ENCODE data around the gene GRK2. TPM values are rescaled to one million over a fixed set of nuclear protein-coding genes. Genes with fewer than 3 reads are reported as not detected.
"Not testable (repeated sequence)": the region's sequence is repeated elsewhere in the genome, so short reads cannot be mapped to it uniquely, and the experiment has no call there.

The GRK2 gene
- total RNA-seq, 1 donor from 2014 or later: 30.0 TPM

- no peak overlapping the region for H3K9ac ChIP-seq
- TF ChIP-seq EZH2phosphoT487 (IDR thresholded peaks at IDR 0.05): no peak
- no peak for TF ChIP-seq EZH2 (IDR thresholded peaks at IDR 0.05)
- TF ChIP-seq CTCF (IDR thresholded peaks at IDR 0.05): no peak
- H3K4me3 ChIP-seq: peak overlapping the region; percentile 65
- Mint-ChIP-seq H3K9me3 (no peaks in the 10 kb centered on the region), H3K4me1 (peaks cover 23% of the 10 kb centered on the region), H3K36me3 (no peaks in the 10 kb centered on the region), H3K27me3 (ENCODE audit: insufficient read depth, low read depth) (peaks cover 11% of the 10 kb centered on the region), H3K27ac (no peak overlapping the region), H3K4me3 (peak overlapping the region; percentile 98)
- H3K27me3 ChIP-seq: peaks cover 29% of the 10 kb centered on the region
- peaks cover 3% of the 10 kb centered on the region for H3K4me1 ChIP-seq
- no peak overlapping the region for H3K27ac ChIP-seq
- H3K79me2 ChIP-seq (ENCODE audit: low read depth): no peaks in the 10 kb centered on the region
- H3K36me3 ChIP-seq: no peaks in the 10 kb centered on the region
- H3K9me3 ChIP-seq (ENCODE audit: low read depth): no peaks in the 10 kb centered on the region
- peaks cover 8% of the 10 kb centered on the region for H3F3A ChIP-seq (ENCODE audit: low read depth)
- no peak for DNase-seq (ENCODE audit: low spot score)
- H4K20me1 ChIP-seq (ENCODE audit: low read depth): peaks cover 8% of the 10 kb centered on the region
- peak overlapping the region; percentile 74 for H2AFZ ChIP-seq (replicated peaks)
- peak overlapping the region; percentile 92 for H3K4me2 ChIP-seq
Measured at GRCh38 chr11:67316882-67317204, 50.6 kb downstream of the GRK2 start.

GRCh38 chr11:67317205-67317887, 51.1 kb downstream of the GRK2 start:
- DNase-seq (ENCODE audit: low spot score): peak; percentile 100
- Histone ChIP-seq H3K27me3 (peaks cover 29% of the 10 kb centered on the region), H3K36me3 (no peaks in the 10 kb centered on the region), H2AFZ (replicated peaks) (peak overlapping the region; percentile 74), H3K9me3 (ENCODE audit: low read depth) (no peaks in the 10 kb centered on the region), H4K20me1 (ENCODE audit: low read depth) (peaks cover 8% of the 10 kb centered on the region), H3K4me1 (peaks cover 3% of the 10 kb centered on the region), H3K9ac (no peak overlapping the region), H3K4me3 (peak overlapping the region; percentile 65), H3K4me2 (peak overlapping the region; percentile 92), H3F3A (ENCODE audit: low read depth) (peaks cover 8% of the 10 kb centered on the region), H3K27ac (no peak overlapping the region), H3K79me2 (ENCODE audit: low read depth) (no peaks in the 10 kb centered on the region)
- Mint-ChIP-seq H3K9me3 (no peaks in the 10 kb centered on the region), H3K27me3 (ENCODE audit: insufficient read depth, low read depth) (peaks cover 10% of the 10 kb centered on the region), H3K4me3 (peak overlapping the region; percentile 98), H3K27ac (peak overlapping the region; percentile 97), H3K4me1 (peaks cover 22% of the 10 kb centered on the region), H3K36me3 (no peaks in the 10 kb centered on the region)
- TF ChIP-seq CTCF (IDR thresholded peaks at IDR 0.05): peak; percentile 90
- no peak for TF ChIP-seq EZH2phosphoT487 (IDR thresholded peaks at IDR 0.05)

GRCh38 chr11:67317888-67318555, 51.7 kb downstream of the GRK2 start:
- Histone ChIP-seq H3F3A (ENCODE audit: low read depth) (peaks cover 8% of the 10 kb centered on the region), H3K36me3 (no peaks in the 10 kb centered on the region), H3K9ac (no peak overlapping the region), H2AFZ (replicated peaks) (peak overlapping the region; percentile 55), H3K4me1 (peaks cover 3% of the 10 kb centered on the region), H4K20me1 (ENCODE audit: low read depth) (peaks cover 8% of the 10 kb centered on the region), H3K9me3 (ENCODE audit: low read depth) (no peaks in the 10 kb centered on the region), H3K4me2 (peak overlapping the region; percentile 92), H3K27ac (no peak overlapping the region), H3K4me3 (peak overlapping the region; percentile 65), H3K27me3 (peaks cover 29% of the 10 kb centered on the region), H3K79me2 (ENCODE audit: low read depth) (no peaks in the 10 kb centered on the region)
- peaks cover 19% of the 10 kb centered on the region for H3K4me1 Mint-ChIP-seq
- peak overlapping the region; percentile 98 for H3K4me3 Mint-ChIP-seq
- TF ChIP-seq EZH2phosphoT487 (IDR thresholded peaks at IDR 0.05) (no peak), EZH2 (IDR thresholded peaks at IDR 0.05) (peak; percentile 9)
- H3K36me3 Mint-ChIP-seq: no peaks in the 10 kb centered on the region
- peak overlapping the region; percentile 97 for H3K27ac Mint-ChIP-seq
- no peak for DNase-seq (ENCODE audit: low spot score)
- no peaks in the 10 kb centered on the region for H3K9me3 Mint-ChIP-seq
- H3K27me3 Mint-ChIP-seq (ENCODE audit: insufficient read depth, low read depth): peaks cover 7% of the 10 kb centered on the region

- H3K27ac ChIP-seq; H3K79me2 ChIP-seq (ENCODE audit: low read depth); H4K20me1 ChIP-seq (ENCODE audit: low read depth); H3K9ac ChIP-seq; H3K36me3 ChIP-seq; H3K9me3 Mint-ChIP-seq; H3K27me3 Mint-ChIP-seq (ENCODE audit: insufficient read depth, low read depth); H3K36me3 Mint-ChIP-seq; H3K4me1 ChIP-seq; H3K9me3 ChIP-seq (ENCODE audit: low read depth); DNase-seq (ENCODE audit: low spot score); H3F3A ChIP-seq (ENCODE audit: low read depth); H2AFZ ChIP-seq (replicated peaks); H3K27ac Mint-ChIP-seq: not testable (repeated sequence)
- Mint-ChIP-seq H3K4me1 (peaks cover 19% of the 10 kb centered on the region), H3K4me3 (peak overlapping the region; percentile 98)
- Histone ChIP-seq H3K27me3 (peaks cover 29% of the 10 kb centered on the region), H3K4me3 (peak overlapping the region; percentile 65), H3K4me2 (peak overlapping the region; percentile 92)
Measured at GRCh38 chr11:67318876-67319275, 52.6 kb downstream of the GRK2 start.

All from neural progenitor cell (in vitro differentiated cells).